T-helper 2 cell (primary cell): ENCODE measurements around the gene SLC25A22.

ENCODE experiments used
- DNase-seq, 5 experiments: peaks; one replicate each; pipeline versions ENCODE4 v3.0.0 to v3.0.0-alpha.2; 2012 to 2022
- total RNA-seq, 2 donors: gene quantifications; one replicate each; lab custom pipeline; 2026; lab: John Stamatoyannopoulos, UW

Gene SLC25A22
- total RNA-seq, result 19.9 to 23.4 reads per million in 2 donors

DNA sequence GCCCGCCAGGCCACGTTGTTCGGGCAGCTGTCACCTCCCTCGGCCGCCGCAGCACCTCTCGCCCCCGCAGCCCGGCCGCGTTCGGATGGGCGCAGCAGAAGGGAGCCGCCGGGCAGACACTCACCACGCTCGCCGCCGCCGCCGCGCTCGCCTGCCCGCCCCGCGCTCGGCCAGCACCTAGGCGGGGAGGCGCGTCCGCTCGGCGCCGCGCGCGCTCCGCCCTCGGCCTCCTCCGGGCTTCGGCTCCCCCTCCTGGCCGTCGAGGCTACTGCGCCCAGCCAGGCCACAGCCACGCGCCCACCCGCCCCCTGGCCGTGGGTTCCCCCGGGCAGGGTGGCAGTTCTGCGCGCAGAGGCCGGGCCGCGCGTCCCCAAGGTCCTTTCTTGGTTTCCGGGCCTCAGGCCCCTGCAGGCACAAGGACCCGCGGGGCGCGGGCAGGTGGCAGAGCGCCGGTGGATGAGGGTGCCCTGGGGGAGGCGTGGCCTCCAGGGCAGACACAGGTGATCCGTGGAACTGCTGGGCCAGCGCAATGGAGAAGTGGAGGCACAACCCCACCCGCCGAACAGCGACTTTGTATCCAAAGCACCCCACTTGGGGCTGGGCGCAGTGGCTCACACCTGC is at the start of gene SLC25A22:
Gene SLC25A22, minus strand, starts transcription at position 189 of the 621 bp plus-strand sequence. CDS start 3,275 bp downstream, outside the sequence.
- peak; percentile 70 to 93 (median 77) for DNase-seq

DNA sequence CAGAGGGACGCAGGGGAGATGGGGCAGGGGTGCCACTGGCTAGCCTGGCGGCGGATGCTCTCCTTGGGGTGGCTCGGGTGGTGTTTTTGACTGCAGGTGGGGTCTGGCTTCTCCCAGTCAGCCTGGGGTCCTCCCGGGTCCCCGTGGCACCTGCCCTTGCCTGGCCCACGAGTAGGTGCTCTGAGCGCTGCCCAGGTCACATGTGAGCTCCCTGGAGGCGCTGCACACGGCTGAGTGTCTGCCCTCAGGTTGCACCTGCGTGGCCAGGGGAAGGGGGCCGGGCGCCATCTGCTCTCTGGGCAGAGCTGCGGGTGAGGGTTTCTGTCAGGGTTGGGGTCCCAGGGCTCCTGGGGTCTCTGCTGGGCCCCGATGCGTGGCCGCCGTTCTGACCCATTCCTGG is 49.8 kb upstream of the SLC25A22 start:
- DNase-seq, result no peak

DNA sequence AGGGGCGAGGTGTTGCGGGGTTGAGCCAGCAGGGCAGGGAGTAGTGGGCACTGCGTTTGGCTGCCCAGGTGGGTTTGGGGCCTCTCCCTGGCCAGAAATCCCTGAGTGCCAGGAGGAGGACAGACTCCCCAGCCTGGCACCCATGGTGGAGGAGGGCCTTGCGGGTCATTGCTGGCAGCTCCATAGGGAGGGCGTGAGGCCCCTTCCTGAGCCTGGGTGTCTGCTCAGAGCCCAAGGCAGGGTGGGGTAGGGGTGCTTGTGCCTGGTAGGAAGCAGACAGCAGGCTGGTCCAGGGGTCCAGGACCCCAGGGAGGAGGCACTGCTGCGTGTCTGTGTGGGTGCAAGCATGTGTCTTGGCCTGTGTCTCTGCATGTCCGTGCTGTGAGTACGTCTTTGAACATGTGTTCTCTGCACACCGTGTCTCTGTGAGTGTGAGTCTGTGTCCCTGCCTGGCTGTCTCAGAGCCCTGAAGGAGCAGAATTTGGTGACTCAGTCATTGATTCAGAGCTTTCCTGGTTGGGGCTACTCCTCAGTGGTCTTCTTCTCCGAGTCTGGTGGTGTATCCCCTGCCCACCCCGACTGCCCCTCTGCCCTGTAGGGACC is 48.5 kb upstream of the SLC25A22 start:
- DNase-seq, result no peak

DNA sequence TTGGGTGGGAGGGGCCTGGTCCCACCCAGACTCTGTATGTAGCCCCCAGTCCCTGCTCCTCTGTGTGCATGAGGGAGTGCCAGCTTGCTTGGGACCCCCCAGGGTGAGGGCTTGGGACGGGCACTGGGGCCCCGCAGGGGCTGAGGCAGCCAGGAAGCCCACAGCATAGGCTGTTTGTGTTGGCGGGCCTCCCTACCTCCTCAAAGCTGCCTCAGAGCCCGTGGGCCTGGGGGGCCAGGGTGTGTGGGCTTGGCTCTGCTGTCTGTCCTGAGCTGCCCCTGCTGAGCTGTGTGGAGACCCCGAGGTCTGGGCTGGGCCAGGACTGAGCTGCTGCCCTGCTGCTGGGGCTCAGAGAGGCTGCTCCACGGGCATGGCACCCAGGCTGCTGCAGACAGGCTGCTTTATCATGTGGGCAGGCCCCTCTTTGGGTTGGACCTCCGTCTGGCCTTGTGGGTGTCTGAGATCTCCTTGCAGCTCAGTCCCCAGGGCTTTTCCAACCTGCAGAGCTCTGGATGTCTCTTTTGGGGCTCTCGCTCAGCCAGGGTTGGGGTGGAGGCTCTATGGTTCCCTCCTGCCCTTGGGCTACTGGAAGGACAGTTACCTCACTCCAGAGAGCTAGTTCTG is 47.9 kb upstream of the SLC25A22 start:
- no peak for DNase-seq

DNA sequence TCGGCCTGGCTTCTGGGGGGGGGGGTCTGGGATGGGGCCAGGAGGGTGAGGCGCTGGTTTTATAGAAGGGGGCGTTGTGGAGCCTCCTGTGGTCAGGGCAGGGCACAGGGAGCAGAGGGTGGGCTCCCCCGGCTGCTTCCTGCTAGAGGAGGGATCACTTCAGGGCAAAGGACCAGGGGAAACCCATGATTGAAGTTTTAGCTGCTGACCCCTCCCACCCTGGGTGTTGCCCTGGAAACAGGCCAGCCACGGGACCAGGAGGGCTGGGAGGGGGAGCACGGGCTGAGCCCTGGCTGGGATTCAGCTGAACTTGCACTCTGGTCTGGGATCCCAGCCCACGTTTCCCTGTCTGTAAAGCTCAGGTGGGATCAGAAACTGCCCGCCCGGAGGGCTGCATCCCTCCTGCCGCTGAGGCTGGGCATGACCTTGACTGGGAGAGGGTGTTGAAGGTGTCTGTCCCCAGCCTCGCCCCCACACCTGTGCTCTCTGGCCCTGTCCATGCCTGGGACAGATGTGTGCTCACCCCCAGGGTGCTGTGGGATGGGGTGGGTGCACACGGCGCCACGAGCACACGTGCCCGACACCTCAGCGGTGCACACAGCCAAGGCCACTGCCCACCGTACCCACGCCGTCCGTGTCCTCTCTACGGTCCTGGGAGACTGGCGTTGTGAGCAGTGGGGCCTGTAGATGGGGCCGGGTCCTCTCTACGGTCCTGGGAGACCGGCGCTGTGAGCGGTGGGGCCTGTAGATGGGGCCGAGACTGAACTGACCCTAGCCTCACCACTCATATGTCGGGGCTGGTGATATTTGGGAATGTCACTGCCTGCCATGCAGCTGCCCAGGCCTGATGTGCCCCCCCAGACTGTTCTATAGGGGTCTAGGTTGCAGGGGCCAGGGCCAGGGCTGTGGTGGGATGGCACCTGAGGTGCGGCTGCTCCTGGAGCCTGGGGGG is 46.9 kb upstream of the SLC25A22 start:
- DNase-seq, result no peak

DNA sequence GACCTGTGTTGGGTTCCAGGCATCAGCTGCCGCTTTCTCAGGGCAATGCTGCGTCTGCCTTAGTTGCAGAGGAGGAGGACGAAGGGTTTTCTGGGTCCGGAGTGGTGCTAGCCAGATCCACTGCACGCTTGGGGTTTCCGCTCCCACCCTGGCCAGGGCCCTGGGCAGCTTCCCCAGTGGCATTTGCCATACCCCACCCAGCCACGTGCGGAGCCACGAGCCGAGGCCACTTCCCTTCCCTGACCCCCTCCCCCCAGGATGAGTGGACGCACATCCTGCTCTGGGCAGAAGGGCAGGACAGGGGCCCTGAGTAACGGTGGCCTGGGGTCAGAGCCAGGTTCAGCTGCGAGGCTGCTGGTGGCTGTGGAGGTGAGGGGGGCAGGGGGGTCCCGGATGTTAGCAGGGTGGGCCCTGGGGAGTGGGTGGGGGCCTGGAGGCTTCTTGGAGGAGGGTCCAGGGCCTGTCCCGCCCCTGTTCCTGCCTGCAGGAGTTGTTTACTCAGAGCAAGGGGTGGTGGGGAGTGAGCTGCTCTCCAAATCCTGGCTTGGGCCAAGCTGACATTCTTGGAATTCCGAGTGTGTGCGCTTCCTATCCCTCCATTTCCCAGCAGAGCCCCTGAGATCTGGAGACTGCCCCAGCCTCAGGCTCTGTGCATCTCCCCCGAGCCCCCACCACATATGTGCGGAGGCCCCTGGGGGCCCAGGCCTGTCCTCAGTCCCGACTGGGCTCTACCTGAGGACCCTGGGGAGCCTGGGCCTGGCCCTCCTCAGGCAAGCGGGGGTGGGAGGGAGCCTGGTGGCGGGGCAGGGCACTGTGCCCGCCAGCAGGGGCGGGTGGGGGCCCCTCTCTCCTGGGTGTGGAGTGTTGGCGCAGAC is 46.0 kb upstream of the SLC25A22 start:
- no peak for DNase-seq

DNA sequence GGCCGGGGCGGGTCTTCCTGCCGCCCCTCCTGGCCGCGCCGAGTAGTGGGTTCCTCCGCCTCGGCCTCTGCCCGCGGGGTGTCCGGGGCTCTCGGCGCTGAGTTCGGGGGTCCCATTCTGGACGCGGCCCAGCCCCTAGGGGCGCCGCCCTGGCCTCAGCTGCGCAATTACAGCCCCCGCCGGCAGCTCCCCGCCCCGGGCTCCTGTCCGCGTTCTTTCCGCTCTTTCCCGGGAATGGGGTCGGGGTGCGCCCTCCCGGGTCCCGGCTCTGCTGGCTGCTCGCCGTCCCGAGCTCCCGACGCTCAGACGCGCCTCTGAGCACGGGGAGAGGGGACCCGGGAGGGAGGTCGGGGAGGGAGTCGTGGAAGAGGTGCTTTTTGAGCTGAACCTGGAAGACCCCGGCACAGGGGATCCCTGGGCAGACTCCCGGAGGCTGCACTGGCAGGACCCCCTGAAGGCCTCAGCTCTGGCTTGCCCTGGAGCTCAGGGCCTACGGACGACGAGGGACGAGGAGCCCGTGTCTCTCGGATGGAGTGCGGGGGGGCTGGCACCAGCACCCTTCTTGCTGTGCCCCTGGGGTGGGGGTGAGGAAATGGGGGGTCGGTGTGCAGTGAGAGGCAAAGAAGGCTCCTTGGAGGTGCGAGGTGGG is 45.1 kb upstream of the SLC25A22 start:
- DNase-seq, result no peak

DNA sequence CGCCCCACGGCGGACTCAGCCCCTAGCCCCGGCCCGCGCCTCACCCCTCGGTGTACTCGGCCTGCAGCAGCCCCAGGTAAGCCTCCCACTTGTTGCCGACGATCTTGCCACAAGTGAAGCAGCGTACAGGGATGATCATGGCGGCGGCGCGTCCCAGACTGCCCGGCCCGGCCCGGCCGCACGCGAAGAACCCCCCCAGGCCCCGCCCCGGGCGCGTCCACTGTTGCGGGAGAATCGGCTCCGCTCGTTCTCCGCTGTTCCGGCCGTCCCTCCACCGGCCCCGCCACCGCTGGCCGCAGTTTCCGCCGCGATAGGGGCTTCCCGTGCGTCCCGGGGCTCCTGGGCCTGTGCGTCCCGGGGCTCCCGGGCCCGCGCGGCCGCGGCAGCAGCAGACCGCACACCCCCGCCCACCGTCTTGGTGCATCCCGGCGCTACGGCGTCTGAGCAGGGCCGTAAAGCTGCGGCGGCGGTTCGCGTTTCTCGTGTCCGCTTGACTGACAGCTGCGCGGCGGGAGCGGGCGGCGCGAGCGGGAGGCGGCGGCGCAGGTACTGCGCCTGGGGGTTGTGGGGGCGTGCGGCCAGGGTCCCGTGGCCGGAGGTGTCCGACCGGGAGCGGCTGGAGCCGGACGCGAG is 44.4 kb upstream of the SLC25A22 start, which contains the start of the genes POLR2L and TSPAN4:
Gene POLR2L, minus strand, starts transcription at position 160 of the 633 bp plus-strand sequence. Its CDS starts 21 bp downstream, at position 139.
Gene TSPAN4, plus strand, starts transcription at position 483 of the 633 bp plus-strand sequence. CDS start 7,453 bp downstream, outside the sequence.
- DNase-seq, result peak; percentile 78 to 93 (median 81)

DNA sequence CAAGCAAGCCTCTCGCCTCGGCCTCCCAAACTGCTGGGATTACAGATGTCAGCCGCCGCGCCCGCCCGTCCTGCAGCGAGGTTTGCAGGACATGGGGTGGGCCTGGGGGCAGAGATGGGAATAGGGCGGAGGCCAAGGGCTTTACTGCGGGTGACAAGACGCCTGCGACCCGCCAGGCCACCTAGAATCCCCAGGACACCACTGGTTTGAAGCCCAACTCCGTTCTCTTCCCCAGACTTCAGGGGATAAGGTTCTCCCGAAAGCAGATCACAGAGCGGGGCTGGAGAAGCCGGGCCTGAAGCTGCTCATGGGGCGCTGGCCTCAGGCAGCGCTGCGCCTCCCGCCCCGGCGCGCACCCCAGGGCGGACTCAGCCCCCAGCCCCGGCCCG is 43.9 kb upstream of the SLC25A22 start:
- DNase-seq, result no peak

DNA sequence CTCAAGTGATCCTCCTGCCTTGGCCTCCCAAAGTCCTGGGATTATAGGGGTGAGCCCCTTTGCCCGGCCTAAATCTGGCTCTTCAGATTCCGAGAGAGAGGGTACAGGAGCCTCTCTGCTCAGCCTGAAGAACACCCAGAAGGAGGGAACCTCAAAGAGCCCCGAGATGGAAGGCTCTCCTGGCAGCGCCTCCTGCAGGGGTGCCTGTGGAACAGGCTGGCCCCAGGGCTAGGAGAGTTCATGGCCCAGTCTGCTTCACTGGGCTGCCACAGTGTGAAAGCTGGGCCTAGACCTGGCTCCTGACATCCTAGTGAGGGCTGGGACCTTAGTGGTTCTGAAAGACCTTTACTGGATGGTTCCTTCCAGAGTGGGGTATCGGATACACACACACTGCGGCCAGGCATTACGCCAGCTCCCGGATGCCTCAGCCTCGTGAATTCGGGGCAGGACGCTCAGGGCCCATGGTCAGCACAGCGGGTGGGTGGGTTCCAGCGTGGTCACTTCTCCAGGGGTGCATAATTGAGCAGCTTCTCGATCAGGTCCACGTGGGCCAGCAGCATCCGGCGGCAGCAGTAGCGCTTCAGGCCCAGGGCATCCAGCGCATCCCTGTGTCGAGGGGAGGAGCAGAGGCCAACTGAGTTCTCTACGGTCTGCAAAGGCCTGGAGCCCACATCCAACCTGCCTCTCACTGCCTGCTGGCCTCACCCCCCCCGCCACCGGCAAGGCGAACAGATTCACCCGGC is 42.0 kb upstream of the SLC25A22 start:
- DNase-seq, result no peak

DNA sequence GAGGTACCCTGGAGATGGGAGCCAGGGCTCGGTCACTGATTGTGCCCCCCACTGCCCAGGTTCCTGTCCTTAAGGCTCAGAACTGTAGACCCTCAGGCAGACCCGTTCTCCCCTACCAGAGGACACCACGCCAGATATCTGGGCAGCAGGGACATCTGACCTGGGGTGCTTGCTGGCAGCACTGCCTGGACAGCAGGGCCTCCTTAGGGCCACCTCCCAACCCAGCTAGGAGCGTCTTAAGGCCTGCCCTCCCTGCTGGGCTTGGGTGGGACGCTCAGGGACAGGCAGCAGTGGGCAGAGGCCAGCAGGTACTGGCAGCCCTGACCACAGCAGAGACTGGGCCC is 41.2 kb upstream of the SLC25A22 start:
- no peak for DNase-seq

DNA sequence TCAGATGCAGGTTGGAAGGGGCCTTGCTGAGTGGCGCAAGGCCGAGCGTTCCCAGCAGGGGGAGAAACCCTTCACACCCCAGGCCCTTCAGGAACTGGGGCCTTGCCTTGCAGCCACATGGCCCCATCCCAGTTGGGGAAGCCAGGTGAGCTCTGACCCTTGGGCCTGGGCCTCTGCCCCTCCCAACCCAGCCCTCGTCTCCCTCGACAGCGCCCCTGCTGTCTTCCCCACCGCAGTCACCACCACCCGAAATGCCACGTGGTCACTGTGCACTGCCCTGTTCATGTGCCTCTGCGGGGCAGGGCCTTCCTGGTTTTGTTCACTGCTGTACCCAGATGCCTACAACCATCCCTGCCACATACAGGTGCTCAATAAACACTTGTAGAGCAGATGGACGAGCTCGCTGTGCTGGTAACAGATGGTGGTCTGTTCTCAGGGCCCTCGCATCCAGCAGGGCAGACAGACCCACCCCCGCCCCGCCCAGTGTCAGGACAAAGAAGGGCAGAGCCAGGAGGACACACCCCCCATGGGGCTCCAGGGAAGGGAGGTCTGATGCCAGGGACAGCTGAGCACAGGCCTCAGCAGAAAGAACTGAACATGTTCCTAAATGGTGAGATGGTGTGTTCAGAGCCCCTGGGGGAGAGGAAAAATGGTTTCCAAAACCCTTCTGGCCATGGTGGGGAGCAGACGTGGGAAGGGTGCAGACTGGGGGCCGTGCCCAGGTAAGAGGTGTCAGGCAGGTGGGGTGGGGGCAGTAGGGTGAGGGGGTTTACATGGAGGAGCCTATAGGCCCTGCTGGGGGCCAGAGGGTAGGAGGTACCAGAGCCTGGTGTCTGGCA is 40.6 kb upstream of the SLC25A22 start:
- no peak for DNase-seq

DNA sequence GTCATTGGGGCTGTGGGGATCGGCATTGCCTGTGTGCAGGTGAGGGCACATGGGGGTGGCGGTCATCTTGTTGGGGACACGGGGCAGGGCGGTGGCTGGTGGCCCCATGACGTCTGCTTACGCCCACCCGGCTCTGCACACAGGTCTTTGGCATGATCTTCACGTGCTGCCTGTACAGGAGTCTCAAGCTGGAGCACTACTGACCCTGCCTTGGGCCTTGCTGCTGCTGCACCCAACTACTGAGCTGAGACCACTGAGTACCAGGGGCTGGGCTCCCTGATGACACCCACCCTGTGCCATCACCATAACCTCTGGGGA is 39.9 kb upstream of the SLC25A22 start:
- no peak for DNase-seq

DNA sequence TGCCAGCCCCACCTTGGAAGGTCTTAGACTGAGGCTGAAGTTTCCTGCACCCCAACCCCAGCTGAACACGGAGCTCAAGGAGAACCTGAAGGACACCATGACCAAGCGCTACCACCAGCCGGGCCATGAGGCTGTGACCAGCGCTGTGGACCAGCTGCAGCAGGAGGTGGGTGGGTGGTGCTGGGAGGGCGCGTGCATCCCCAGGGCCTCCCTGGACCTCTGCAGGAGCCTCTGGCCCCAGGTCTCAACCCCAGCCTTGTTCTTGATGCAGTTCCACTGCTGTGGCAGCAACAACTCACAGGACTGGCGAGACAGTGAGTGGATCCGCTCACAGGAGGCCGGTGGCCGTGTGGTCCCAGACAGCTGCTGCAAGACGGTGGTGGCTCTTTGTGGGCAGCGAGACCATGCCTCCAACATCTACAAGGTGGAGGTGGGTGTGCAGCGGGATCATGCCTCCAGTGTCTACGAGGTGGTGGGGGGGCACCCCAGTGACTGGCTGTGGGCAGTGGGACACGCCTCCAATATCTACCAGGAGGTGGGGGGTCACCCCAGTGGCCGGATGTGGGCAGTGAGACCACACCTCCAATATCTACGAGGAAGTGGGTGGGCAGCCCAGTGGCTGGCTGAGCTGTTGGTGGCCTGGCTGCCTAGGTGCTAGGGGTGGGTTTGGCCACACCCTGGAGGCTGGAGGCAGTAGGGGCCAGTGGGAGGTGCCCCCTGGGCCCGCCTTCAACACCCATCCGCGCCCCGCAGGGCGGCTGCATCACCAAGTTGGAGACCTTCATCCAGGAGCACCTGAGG is 39.3 kb upstream of the SLC25A22 start:
- no peak for DNase-seq

DNA sequence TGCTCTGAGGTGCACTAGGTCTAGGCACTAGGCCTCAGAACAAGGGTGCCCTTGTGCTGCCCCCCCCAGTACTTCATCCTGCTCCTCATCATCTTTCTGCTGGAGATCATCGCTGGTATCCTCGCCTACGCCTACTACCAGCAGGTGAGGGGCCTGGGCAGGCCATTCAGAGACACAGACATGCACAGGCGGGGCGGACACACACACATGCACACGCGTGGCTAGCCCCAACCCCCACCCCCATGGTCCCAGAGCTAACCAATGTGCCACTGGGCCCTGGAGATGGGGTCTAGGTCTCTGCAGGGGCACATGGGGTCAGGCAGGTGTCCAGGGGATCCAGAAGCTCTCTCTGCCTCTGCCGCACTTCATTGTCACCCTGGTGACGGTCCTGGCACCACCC is 38.6 kb upstream of the SLC25A22 start:
- no peak for DNase-seq

DNA sequence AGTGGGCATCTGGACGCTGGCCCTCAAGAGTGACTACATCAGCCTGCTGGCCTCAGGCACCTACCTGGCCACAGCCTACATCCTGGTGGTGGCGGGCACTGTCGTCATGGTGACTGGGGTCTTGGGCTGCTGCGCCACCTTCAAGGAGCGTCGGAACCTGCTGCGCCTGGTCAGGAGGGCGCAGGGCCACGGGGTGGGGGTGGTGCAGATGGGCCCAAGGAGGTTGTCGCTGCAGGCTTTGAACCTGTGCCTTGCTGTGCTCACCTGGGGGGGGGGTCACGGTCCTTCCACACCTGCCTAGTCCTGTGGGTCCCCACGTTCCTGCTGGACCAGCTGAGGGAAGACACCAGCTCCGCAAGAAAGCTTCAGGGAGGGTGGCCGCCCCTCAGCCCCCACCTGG is 38.2 kb upstream of the SLC25A22 start:
- no peak for DNase-seq

DNA sequence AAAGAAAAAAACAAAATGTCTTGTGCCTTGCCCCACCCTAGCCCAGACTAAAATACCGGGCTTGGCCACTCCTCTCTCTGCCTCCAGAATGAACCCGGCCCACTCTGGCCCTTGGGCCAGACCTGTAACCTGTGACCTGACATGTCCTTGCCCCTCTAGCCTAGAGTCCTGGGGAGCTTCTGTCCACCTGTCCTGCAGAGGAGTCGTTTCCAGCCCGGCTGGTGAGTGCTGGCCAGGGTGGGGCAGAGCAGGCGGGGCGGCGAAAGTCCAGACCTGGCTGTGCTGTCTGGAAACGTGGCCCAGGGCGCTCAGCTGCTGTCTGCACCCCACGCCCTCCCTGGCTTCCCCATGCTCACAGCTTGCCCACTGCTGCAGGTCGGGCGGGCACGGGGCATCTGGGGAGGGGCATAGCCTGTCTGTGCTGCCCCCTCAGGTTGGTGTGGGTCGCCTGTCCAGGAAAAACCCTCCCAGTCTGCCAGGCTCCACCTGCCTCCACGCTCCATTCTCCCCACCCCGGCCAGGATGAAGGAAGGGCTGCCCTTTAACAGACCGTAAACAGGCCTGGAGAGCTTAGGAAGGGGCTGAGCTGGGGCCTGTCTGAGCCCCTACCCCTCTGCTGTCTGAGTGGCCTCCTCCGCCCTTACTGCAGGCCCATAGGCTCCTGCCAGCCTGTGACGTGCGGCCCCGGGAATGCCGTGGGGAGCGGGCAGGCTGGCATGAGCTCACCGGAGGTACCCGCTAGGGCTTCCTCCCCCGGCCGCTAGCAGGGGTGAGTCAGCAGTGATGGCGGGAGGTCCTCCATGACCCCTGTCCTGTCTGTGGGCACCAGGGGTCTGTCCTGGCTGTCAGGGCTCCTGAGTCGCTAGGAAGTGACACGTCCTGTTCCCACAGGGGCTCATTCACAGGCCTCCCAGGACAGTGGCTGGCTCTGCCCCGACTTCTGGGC is 36.6 kb upstream of the SLC25A22 start:
- no peak for DNase-seq
